NB4 (cell line): ENCODE data around the gene CNNM1.

Experiments
- POLR2A ChIP-seq: IDR thresholded peaks from 2 replicates; pipeline ENCODE4 v1.6.1; 2011; ENCODE audit warnings: mild to moderate bottlenecking; ENCODE audit not compliant: insufficient read length; ENCODE audit errors: extremely low read depth
- TF ChIP-seq, protein P1 (sequence below): IDR thresholded peaks from one replicate; pipeline ENCODE4 v1.5.1; 2012; ENCODE audit warnings: low read depth, low read length
- TF ChIP-seq, protein P2 (sequence below): IDR thresholded peaks from 2 replicates; pipeline ENCODE4 v1.6.1; 2011; ENCODE audit warnings: low read depth, low read length

- TF ChIP-seq, protein P1, sequence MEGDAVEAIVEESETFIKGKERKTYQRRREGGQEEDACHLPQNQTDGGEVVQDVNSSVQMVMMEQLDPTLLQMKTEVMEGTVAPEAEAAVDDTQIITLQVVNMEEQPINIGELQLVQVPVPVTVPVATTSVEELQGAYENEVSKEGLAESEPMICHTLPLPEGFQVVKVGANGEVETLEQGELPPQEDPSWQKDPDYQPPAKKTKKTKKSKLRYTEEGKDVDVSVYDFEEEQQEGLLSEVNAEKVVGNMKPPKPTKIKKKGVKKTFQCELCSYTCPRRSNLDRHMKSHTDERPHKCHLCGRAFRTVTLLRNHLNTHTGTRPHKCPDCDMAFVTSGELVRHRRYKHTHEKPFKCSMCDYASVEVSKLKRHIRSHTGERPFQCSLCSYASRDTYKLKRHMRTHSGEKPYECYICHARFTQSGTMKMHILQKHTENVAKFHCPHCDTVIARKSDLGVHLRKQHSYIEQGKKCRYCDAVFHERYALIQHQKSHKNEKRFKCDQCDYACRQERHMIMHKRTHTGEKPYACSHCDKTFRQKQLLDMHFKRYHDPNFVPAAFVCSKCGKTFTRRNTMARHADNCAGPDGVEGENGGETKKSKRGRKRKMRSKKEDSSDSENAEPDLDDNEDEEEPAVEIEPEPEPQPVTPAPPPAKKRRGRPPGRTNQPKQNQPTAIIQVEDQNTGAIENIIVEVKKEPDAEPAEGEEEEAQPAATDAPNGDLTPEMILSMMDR = no peak
- no peak for TF ChIP-seq POLR2A
- TF ChIP-seq, protein P2, sequence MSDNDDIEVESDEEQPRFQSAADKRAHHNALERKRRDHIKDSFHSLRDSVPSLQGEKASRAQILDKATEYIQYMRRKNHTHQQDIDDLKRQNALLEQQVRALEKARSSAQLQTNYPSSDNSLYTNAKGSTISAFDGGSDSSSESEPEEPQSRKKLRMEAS = no peak
Observed at GRCh38 chr10:99430116-99430450, 100.9 kb downstream of the CNNM1 start.
